SK-N-SH treated with all-trans-retinoic acid at 6 μM for 48 hours (cell line): ENCODE measurements around the gene TTC17.

Experiments
- ATAC-seq: fragments of 200-7000 bp; cut with Tn5 transposase; 3 replicates; pipeline ENCODE4 v1.9.1; 2020; ENCODE audit warnings: mild to moderate bottlenecking, moderate library complexity
- ARNTL ChIP-seq: fragments of 450-650 bp; formaldehyde crosslinking; IDR thresholded peaks from 2 replicates; pipeline ENCODE4 v1.5.0; 2020; ENCODE audit warnings: low read depth, mild to moderate bottlenecking, moderate library complexity, borderline replicate concordance
- CREB5 ChIP-seq: fragments of 250-450 bp; sonication (Bioruptor Pico); IDR thresholded peaks from 2 replicates; pipeline ENCODE4 v1.5.1; 2020; ENCODE audit warnings: low read depth, mild to moderate bottlenecking, moderate library complexity
- CSDC2 ChIP-seq: fragments of 250-450 bp; sonication (Bioruptor Pico); IDR thresholded peaks from 2 replicates; pipeline ENCODE4 v1.5.0; 2020; ENCODE audit warnings: mild to moderate bottlenecking, moderate library complexity
- CSRNP3 ChIP-seq: fragments of 250-450 bp; sonication (Bioruptor Pico); IDR thresholded peaks from 2 replicates; pipeline ENCODE4 v1.5.1; 2021; ENCODE audit warnings: mild to moderate bottlenecking, moderate library complexity
- ESRRG ChIP-seq: fragments of 250-450 bp; sonication (Bioruptor Pico); IDR thresholded peaks from 2 replicates; pipeline ENCODE4 v1.6.1; 2021; ENCODE audit warnings: mild to moderate bottlenecking
- GLIS3 ChIP-seq: fragments of 250-450 bp; sonication (Bioruptor Pico); IDR thresholded peaks from 2 replicates; pipeline ENCODE4 v1.5.0; 2020; ENCODE audit warnings: mild to moderate bottlenecking, moderate library complexity
- ISL1 ChIP-seq: fragments of 250-450 bp; sonication (Bioruptor Pico); IDR thresholded peaks from 2 replicates; pipeline ENCODE4 v2.1.2; 2022; ENCODE audit warnings: mild to moderate bottlenecking, moderate library complexity
- PPARA ChIP-seq: fragments of 250-450 bp; sonication (Bioruptor Pico); IDR thresholded peaks from 2 replicates; pipeline ENCODE4 v1.5.0; 2020; ENCODE audit warnings: mild to moderate bottlenecking, borderline replicate concordance
- RARB ChIP-seq: fragments of 250-450 bp; sonication (Bioruptor Pico); IDR thresholded peaks from 2 replicates; pipeline ENCODE4 v1.8.0; 2021; ENCODE audit warnings: mild to moderate bottlenecking, moderate library complexity
- SNAI2 ChIP-seq: fragments of 250-450 bp; sonication (Bioruptor Pico); IDR thresholded peaks from 2 replicates; pipeline ENCODE4 v1.5.0; 2020; ENCODE audit warnings: mild to moderate bottlenecking, moderate library complexity
- TCF4 ChIP-seq: fragments of 250-450 bp; sonication (Bioruptor Pico); IDR thresholded peaks from 2 replicates; pipeline ENCODE4 v1.8.0; 2021; ENCODE audit warnings: mild to moderate bottlenecking, moderate library complexity, borderline replicate concordance
- TOX ChIP-seq: fragments of 250-450 bp; sonication (Bioruptor Pico); IDR thresholded peaks from 2 replicates; pipeline ENCODE4 v1.8.0; 2021; ENCODE audit warnings: mild to moderate bottlenecking, moderate library complexity, borderline replicate concordance
- TSHZ2 ChIP-seq: fragments of 250-450 bp; sonication (Bioruptor Pico); IDR thresholded peaks from 2 replicates; pipeline ENCODE4 v1.5.0; 2020; ENCODE audit warnings: mild to moderate bottlenecking, moderate library complexity
- ZC3H10 ChIP-seq: fragments of 250-450 bp; sonication (Bioruptor Pico); IDR thresholded peaks from 2 replicates; pipeline ENCODE4 v1.5.1; 2021; ENCODE audit warnings: mild to moderate bottlenecking, moderate library complexity
- ZFP3 ChIP-seq: fragments of 250-450 bp; sonication (Bioruptor Pico); IDR thresholded peaks from 2 replicates; pipeline ENCODE4 v1.5.0; 2020; ENCODE audit warnings: mild to moderate bottlenecking, moderate library complexity
- ZFP30 ChIP-seq: fragments of 450-650 bp; formaldehyde crosslinking; IDR thresholded peaks from 2 replicates; pipeline ENCODE4 v1.5.0; 2022; ENCODE audit warnings: mild to moderate bottlenecking, moderate library complexity
- ZNF565 ChIP-seq: fragments of 450-650 bp; formaldehyde crosslinking; conservative IDR thresholded peaks from 2 replicates; pipeline ENCODE4 v1.5.0; 2020; ENCODE audit warnings: low read depth, mild to moderate bottlenecking, moderate library complexity
- ZNF70 ChIP-seq: fragments of 450-650 bp; formaldehyde crosslinking; IDR thresholded peaks from 2 replicates; pipeline ENCODE4 v1.5.0; 2020; ENCODE audit warnings: mild to moderate bottlenecking, moderate library complexity
- ZNF8 ChIP-seq: fragments of 450-650 bp; formaldehyde crosslinking; IDR thresholded peaks from 2 replicates; pipeline ENCODE4 v1.5.0; 2020; ENCODE audit warnings: mild to moderate bottlenecking, moderate library complexity
- TF ChIP-seq, protein P1 (sequence below): fragments of 250-450 bp; sonication (Bioruptor Pico); IDR thresholded peaks from 2 replicates; pipeline ENCODE4 v1.8.0; 2020; ENCODE audit warnings: mild to moderate bottlenecking, moderate library complexity, borderline replicate concordance

TTC17 gene

DNA sequence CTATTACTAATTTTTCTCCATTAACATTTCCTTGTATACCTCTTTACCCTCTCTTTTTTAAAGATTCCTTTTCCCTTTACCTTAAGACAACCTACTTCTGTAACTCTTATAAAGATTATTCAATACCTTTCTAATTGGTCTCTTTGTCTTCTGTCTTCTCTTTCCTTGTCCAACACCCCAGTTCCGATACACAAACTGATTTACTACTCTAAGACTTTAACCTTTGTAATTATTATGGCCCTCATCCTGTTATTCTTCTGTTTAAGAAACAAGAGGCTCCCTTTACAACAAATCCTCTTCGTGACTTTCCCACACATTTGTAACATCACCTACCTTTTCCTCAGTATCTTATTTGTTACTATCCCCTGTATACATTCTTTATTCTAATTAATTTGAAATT is 81.8 kb downstream of the TTC17 start:
- no peak for ATAC-seq
- no peak for TF ChIP-seq ZC3H10 (CRISPR knock-in tag)
- no peak for TF ChIP-seq SNAI2
- no peak for TF ChIP-seq ZNF8
- no peak for TF ChIP-seq ZNF70 (CRISPR knock-in tag)
- no peak for TF ChIP-seq TOX (CRISPR knock-in tag)
- no peak for TF ChIP-seq TCF4 (CRISPR knock-in tag)
- no peak for TF ChIP-seq PPARA (CRISPR knock-in tag)
- TF ChIP-seq ZNF565 (CRISPR knock-in tag), result no peak
- TF ChIP-seq RARB, result no peak

GRCh38 chr11:43443811-43444210 is 85.1 kb downstream of the TTC17 start:
- ATAC-seq, result no peak
- TF ChIP-seq CSRNP3 (CRISPR knock-in tag), result no peak
- TF ChIP-seq CSDC2 (CRISPR knock-in tag), result no peak
- no peak for TF ChIP-seq ISL1 (CRISPR knock-in tag)
- TF ChIP-seq ZFP30 (CRISPR knock-in tag), result no peak
- TF ChIP-seq, protein P1, sequence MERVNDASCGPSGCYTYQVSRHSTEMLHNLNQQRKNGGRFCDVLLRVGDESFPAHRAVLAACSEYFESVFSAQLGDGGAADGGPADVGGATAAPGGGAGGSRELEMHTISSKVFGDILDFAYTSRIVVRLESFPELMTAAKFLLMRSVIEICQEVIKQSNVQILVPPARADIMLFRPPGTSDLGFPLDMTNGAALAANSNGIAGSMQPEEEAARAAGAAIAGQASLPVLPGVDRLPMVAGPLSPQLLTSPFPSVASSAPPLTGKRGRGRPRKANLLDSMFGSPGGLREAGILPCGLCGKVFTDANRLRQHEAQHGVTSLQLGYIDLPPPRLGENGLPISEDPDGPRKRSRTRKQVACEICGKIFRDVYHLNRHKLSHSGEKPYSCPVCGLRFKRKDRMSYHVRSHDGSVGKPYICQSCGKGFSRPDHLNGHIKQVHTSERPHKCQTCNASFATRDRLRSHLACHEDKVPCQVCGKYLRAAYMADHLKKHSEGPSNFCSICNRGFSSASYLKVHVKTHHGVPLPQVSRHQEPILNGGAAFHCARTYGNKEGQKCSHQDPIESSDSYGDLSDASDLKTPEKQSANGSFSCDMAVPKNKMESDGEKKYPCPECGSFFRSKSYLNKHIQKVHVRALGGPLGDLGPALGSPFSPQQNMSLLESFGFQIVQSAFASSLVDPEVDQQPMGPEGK (CRISPR knock-in tag), result no peak
- TF ChIP-seq ARNTL, result no peak
- no peak for TF ChIP-seq SNAI2
- no peak for TF ChIP-seq TSHZ2 (CRISPR knock-in tag)
- no peak for TF ChIP-seq PPARA (CRISPR knock-in tag)

DNA sequence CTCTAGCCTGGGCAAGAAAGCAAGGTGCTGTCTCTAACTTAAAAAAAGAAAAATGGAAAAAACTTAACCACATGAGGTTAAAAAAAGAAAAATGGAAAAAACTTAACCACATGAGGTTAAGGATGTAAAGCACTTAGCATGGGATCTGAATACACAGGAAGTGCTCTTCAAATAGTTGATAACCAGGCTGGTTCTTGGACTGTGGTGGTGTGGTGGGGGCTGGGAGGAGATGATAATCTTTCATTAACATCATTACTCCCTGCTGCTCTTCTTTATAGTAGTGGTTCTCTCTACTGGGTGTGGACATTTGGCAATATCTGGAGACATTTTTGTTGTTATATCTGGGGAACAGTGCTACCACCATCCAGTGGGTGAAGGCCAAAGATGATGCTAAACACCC is 88.4 kb downstream of the TTC17 start:
- TF ChIP-seq CSDC2 (CRISPR knock-in tag), result no peak
- no peak for TF ChIP-seq ZNF8
- no peak for TF ChIP-seq CREB5 (CRISPR knock-in tag)
- TF ChIP-seq CSRNP3 (CRISPR knock-in tag), result no peak
- TF ChIP-seq GLIS3 (CRISPR knock-in tag), result no peak
- TF ChIP-seq ESRRG (CRISPR knock-in tag), result no peak
- no peak for TF ChIP-seq ZFP30 (CRISPR knock-in tag)
- TF ChIP-seq RARB, result no peak
- TF ChIP-seq ZC3H10 (CRISPR knock-in tag), result no peak
- no peak for TF ChIP-seq TCF4 (CRISPR knock-in tag)
- TF ChIP-seq TSHZ2 (CRISPR knock-in tag), result no peak
- TF ChIP-seq, protein P1 (CRISPR knock-in tag), result no peak
- TF ChIP-seq PPARA (CRISPR knock-in tag), result no peak
- no peak for TF ChIP-seq SNAI2
- TF ChIP-seq TOX (CRISPR knock-in tag), result no peak
- TF ChIP-seq ZFP3, result no peak
- TF ChIP-seq ZNF565 (CRISPR knock-in tag), result no peak
- TF ChIP-seq ISL1 (CRISPR knock-in tag), result no peak
- no peak for ATAC-seq
